ENCODE data around the gene ARSG.

GRCh38 chr17:68334393-68334792, 43.1 kb downstream of the ARSG start:
- no peak for TF ChIP-seq CTCF (IDR thresholded peaks at IDR 0.05; ENCODE audit: poor library complexity, severe bottlenecking)
- TF ChIP-seq MXI1 (conservative IDR thresholded peaks at IDR 0.05; ENCODE audit: poor library complexity, severe bottlenecking), result no peak
- TF ChIP-seq EZH2 (IDR thresholded peaks at IDR 0.05; ENCODE audit: borderline replicate concordance, insufficient read depth, low read length, poor library complexity, severe bottlenecking), result no peak
- TF ChIP-seq EP300 (conservative IDR thresholded peaks at IDR 0.05; ENCODE audit: poor library complexity, severe bottlenecking), result no peak
